Spinal cord (tissue), 10 donors: ENCODE data around the gene PARVA. TPM values are rescaled to one million over a fixed set of nuclear protein-coding genes. Genes with fewer than 3 reads are reported as not detected.

Experiments
- DNase-seq, 6 donors: peaks; one replicate each; pipeline versions ENCODE4 v3.0.0 to v3.0.0-alpha.2; 2013 to 2015; ENCODE audit warnings: low spot score in 6 of 6, low read depth in 4 of 6
- H3K27ac ChIP-seq: one replicate; pipeline ENCODE4 v1.5.1; 2013; ENCODE audit warnings: low read depth, low read length, control low read depth
- H3K27me3 ChIP-seq: one replicate; pipeline ENCODE4 v1.6.1; 2013; ENCODE audit warnings: low read length; ENCODE audit not compliant: control insufficient read depth, insufficient read depth
- H3K36me3 ChIP-seq: one replicate; pipeline ENCODE4 v1.6.1; 2013; ENCODE audit warnings: low read length; ENCODE audit not compliant: control insufficient read depth, insufficient read depth
- H3K4me1 ChIP-seq: one replicate; pipeline ENCODE4 v1.6.1; 2013; ENCODE audit warnings: low read length; ENCODE audit not compliant: control insufficient read depth, insufficient read depth
- H3K4me3 ChIP-seq: one replicate; pipeline ENCODE4 v1.5.1; 2013; ENCODE audit warnings: low read depth, low read length, control low read depth
- H3K9me3 ChIP-seq: one replicate; pipeline ENCODE4 v1.6.1; 2013; ENCODE audit warnings: low read length; ENCODE audit not compliant: control insufficient read depth, insufficient read depth
- WGBS: methylation state at CpG from one replicate; pipeline ENCODE4 v1.1.5; 2013; ENCODE audit warnings: missing lambda C conversion rate; ENCODE audit not compliant: insufficient coverage; 5-methylcytosine and 5-hydroxymethylcytosine counted together
- polyA plus RNA-seq, 2 donors: library from polyadenylated mRNA; unstranded; fragments of 120-200 nt; gene quantifications; one replicate each; pipeline ENCODE4 v1.2.1, GENCODE V29; 2013; ENCODE audit not compliant: insufficient read length in 2 of 2
- total RNA-seq, 2 donors: library from RNA; depleted of rRNA in 1 of 2; stranded (reverse); fragments of 120-200 nt in 1 of 2; fragments of >200 nt in 1 of 2; gene quantifications; one replicate each; pipeline versions ENCODE4 v1.2.3 to v1.2.4, GENCODE V29; 2013 to 2014
- donor health status: healthy.

The PARVA gene
- total and polyA plus RNA-seq, 4 donors = 19.1 to 36.3 (median 33.3) TPM

DNA sequence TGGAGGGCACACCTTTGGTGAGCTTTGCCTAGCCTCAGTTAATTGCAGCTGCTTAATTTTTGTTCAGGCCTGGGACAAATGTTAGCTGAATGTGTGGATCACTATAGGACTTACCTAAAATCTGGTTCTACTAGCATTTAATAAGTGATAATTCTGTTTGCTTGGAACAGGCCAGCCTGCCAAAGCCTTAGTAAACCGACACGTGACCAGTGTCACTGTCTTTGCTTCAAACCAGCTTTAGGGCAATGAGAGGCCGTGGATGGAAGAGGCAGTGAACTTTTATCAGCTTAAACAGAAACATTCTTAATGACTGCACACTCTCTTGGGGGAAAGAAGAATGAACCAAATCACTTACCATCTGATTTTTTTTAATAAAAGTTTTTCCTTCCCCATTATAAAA lies 10.8 kb downstream of the PARVA start:
- no peak for DNase-seq
- Histone ChIP-seq H3K4me1 (no peaks in the 10 kb centered on the region), H3K27ac (no peak overlapping the region), H3K27me3 (no peaks in the 10 kb centered on the region), H3K4me3 (no peak overlapping the region), H3K9me3 (no peaks in the 10 kb centered on the region), H3K36me3 (no peaks in the 10 kb centered on the region)
- 100% methylated on average over 3 of the region's 3 CpGs for WGBS

DNA sequence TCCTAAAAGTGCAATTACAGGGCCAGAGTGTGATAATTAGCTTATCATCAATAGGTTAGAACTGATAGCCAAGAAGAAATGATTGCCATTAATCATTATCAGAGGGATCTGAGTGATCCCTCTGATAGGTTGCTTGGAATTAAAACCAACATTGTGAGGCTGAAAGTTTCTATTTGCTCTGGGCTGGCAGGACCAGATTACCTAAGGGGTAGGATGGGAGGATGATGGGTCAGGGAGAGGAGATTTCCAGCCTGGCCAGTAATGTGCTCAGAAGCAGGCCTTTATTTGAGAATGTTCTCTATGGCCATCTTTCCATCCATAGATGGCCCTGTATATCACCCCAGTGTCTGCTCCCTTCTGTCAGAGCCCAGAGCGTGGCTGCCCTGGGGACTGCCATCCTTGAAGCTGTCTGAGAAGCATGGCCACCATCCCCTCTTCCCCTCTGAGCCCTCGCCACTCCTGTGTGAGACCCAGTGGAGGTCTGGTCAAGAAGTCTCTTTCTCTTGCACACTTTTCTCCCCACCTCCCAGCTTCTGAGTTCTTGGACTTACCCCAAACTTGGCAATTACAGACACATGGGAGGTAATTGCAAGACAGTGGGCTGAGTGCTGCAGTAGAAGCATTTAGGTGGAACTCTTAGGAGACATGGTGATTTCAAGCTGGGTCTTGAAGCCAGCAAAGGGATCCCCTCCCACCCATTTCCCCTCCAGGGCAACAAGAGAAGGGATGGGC lies 11.7 kb downstream of the PARVA start:
- Histone ChIP-seq H3K9me3 (no peaks in the 10 kb centered on the region), H3K4me1 (no peaks in the 10 kb centered on the region), H3K36me3 (no peaks in the 10 kb centered on the region), H3K4me3 (no peak overlapping the region), H3K27me3 (no peaks in the 10 kb centered on the region), H3K27ac (no peak overlapping the region)
- 95% methylated on average over 2 of the region's 2 CpGs for WGBS
- DNase-seq = no peak

DNA sequence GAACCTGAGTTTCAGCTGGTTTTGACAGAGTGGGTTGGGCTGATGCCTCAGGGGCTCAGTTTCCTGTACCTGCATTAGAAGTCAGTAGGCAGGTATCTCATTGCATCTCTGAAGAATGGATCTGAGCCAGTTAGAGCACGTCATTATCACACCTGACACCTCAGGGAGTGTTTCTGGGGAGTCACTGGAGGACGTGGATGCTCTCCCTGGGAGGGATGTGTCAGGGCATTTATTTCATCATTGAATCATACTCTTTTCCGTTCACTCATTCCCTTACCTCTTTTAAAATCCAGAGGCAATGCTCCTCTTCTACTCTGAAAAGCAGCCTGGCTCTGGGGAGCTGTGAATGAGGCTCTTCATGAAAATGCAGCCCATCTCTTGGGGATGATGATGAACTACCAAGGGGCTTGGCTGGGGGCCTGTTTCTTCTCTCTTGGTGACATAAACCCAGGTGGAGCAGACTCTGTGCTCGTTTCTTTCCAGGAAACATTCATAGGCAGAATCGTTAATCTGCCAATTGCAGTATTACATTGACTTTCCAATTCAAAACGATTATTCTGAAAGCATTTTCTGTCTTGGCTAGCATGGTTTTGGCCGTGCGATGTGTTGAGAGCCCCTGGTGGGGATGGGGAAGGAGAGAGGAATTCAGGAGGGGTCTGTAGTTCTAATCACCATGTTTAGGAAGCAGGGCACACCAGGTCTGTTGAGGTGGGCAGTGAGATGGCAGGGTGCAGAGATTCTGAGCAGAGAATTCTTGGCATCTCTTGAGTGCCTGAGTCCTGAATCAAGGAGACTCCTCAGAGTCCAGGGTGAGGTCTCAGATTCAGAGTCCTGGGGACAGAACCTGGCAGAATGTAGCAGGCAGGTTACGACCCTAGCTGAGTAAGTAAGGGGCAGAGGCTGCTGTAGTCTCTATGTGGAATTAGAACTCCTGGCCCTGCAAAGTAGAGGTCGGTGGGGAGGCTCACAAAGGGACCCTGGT lies 12.6 kb downstream of the PARVA start:
- WGBS = 51% methylated on average over 4 of the region's 10 CpGs
- Histone ChIP-seq H3K27me3 (no peaks in the 10 kb centered on the region), H3K9me3 (no peaks in the 10 kb centered on the region), H3K4me3 (no peak overlapping the region), H3K36me3 (no peaks in the 10 kb centered on the region), H3K4me1 (no peaks in the 10 kb centered on the region), H3K27ac (no peak overlapping the region)
- DNase-seq = peak in 2 of 6 donors; percentile 34 to 46

DNA sequence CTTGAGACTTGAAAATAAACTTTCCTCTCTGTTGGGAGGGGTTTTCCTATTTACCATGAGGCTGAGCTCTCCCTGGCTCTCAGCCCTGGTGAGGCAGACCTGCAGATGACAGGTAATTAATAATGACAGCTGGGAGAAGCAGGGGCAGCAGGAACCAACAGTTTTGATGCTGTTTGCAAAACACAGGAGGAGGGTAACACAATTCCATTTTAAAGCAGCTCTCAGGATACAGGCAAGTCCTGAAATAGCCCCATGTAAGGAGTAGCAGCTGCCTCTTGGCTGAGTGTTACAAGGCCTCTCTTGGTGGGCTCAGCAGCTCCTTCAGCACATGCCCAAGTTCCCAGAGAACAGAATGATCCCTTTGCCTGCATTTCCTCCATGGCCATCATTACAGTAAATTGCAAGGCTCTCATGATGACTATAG lies 13.3 kb downstream of the PARVA start:
- no peaks in the 10 kb centered on the region for H3K36me3 ChIP-seq
- no peak overlapping the region for H3K27ac ChIP-seq
- H3K4me3 ChIP-seq = no peak overlapping the region
- H3K4me1 ChIP-seq = no peaks in the 10 kb centered on the region
- no peaks in the 10 kb centered on the region for H3K27me3 ChIP-seq
- peak in 1 of 6 donors; percentile 36 for DNase-seq
- H3K9me3 ChIP-seq = peaks cover 2% of the 10 kb centered on the region

DNA sequence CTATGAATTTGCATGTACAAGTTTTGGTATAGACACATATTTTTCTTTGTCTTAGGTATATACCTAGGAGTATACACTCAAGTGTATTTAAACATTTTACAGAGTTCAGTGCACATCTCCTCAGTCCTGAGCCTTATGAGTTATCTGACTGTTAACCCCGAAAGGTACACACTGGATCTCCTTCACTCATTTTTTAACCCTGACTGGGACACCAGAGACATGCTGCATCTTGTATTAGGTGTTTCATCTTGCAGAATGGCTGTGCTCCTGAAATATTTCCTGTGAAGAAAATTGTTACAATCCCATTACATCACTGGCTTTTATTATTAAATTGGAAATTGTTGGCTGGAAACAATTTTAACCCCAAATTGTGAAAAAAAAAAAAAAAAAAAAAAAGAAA lies 15.3 kb downstream of the PARVA start:
- DNase-seq = no peak
- H3K27me3 ChIP-seq = no peaks in the 10 kb centered on the region
- no peak overlapping the region for H3K4me3 ChIP-seq
- peaks cover under 1% of the 10 kb centered on the region for H3K4me1 ChIP-seq
- no CpG with 5 or more reads among the region's 1 CpG for WGBS
- H3K36me3 ChIP-seq = no peaks in the 10 kb centered on the region
- no peak overlapping the region for H3K27ac ChIP-seq
- peaks cover 2% of the 10 kb centered on the region for H3K9me3 ChIP-seq

DNA sequence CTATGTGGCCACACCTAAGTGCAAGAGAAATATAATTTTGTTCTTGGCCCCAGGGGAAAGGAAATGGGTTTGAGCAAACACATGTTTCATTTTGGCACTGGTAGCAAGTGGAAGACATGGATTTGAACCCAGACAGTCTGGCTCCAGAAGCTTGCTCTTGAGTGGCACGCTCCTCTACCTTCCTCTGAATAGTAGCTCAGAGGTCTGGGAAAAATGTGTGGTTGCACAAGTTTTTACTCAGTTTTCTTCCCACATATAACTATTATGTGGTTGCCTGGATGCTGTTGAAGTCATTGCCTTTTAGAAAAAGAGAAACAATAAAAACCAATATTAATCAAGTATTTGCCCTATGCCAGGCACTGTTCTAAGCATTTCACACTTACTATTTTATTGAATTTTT lies 16.3 kb downstream of the PARVA start:
- Histone ChIP-seq H3K4me3 (no peak overlapping the region), H3K9me3 (peaks cover 2% of the 10 kb centered on the region), H3K27me3 (no peaks in the 10 kb centered on the region), H3K36me3 (no peaks in the 10 kb centered on the region), H3K4me1 (peaks cover 7% of the 10 kb centered on the region), H3K27ac (no peak overlapping the region)
- no CpG with 5 or more reads among the region's 1 CpG for WGBS
- no peak for DNase-seq

DNA sequence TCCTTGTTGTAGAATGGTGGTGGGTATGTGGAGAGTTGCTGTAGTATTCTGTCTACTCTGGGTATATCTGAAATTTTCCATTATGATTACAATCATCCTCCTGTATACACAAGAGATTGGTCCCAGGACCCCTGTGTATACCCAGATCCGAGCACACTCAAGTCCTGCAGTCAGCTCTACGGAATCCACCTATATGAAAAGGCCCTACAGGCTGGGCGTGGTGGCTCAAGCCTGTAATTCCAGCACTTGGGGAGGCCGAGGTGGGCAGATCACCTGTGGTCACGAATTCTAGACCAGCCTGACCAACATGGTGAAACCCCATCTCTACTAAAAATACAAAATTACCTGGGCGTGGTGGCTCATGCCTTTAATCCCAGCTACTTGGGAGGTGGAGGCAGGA lies 17.2 kb downstream of the PARVA start:
- no peaks in the 10 kb centered on the region for H3K36me3 ChIP-seq
- 98% methylated on average over 3 of the region's 6 CpGs for WGBS
- no peaks in the 10 kb centered on the region for H3K27me3 ChIP-seq
- no peak for DNase-seq
- H3K4me3 ChIP-seq = no peak overlapping the region
- H3K27ac ChIP-seq = no peak overlapping the region
- peaks cover 2% of the 10 kb centered on the region for H3K9me3 ChIP-seq
- peaks cover 7% of the 10 kb centered on the region for H3K4me1 ChIP-seq

DNA sequence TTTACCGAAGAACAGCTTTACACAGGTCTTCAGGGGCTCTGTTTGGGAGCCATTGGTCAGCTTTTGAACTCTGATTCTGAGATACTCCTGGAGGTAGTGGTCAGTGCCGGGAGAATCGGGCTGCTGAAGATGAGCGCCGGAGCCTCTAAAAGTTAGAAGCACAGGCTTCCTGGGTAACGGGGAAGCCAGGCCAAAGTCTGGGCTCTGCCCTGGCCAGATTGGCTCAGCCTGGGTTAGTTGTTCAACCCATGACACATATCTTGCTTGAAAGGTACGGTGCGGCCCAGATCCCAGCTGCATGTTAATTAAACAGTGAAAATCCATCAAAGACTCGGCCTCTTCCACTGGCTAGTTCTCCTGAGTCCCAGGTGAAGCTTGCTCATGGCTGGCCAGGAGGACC lies 18.0 kb downstream of the PARVA start:
- Histone ChIP-seq H3K27me3 (no peaks in the 10 kb centered on the region), H3K4me3 (no peak overlapping the region), H3K4me1 (peaks cover 7% of the 10 kb centered on the region), H3K36me3 (no peaks in the 10 kb centered on the region), H3K27ac (no peak overlapping the region), H3K9me3 (peaks cover 2% of the 10 kb centered on the region)
- no peak for DNase-seq
- WGBS = 96% methylated on average over 9 of the region's 9 CpGs

DNA sequence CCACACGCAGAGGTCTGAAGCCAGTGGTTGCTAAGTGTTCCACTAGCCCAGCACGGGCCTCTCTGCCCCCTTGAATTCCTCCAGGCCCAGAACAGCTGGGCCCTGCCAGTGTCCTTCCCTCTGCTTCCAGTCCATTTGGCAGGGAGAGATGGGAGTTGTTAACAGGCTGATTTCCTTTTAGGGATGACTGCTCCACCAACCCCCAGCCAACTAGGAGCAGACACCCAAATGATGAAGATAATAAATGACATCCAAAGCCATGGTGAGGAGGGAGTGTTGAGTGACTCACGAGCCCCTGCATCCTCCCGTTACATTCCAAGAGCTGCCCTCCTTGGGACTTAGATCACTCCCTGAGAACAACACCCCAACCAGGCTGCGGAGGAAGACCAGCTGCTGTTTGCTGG lies 20.6 kb downstream of the PARVA start:
- H3K36me3 ChIP-seq = no peaks in the 10 kb centered on the region
- no peaks in the 10 kb centered on the region for H3K27me3 ChIP-seq
- peaks cover 7% of the 10 kb centered on the region for H3K4me1 ChIP-seq
- DNase-seq = no peak
- H3K9me3 ChIP-seq = peaks cover 2% of the 10 kb centered on the region
- no peak overlapping the region for H3K4me3 ChIP-seq
- 52% methylated on average over 2 of the region's 5 CpGs for WGBS
- H3K27ac ChIP-seq = no peak overlapping the region
